Parathyroid adenoma (tissue), 2 donors: ENCODE measurements around the gene NDST1.
A peak's percentile ranks its signal among the peaks of the same experiment; 100 is the strongest.

ENCODE experiments used
- H2AFZ ChIP-seq: fragments of 300-600 bp; sonication (generic); one replicate; pipeline ENCODE4 v1.7.0; 2017; ENCODE audit warnings: antibody characterized with exemption, mild to moderate bottlenecking
- H3K27ac ChIP-seq: fragments of 300-600 bp; sonication (generic); one replicate; pipeline ENCODE4 v1.7.0; 2017
- H3K27me3 ChIP-seq: fragments of 300-600 bp; sonication (generic); one replicate; pipeline ENCODE4 v1.7.0; 2017; ENCODE audit warnings: low read length; ENCODE audit not compliant: control insufficient read depth, insufficient read depth
- H3K36me3 ChIP-seq: fragments of 300-600 bp; sonication (generic); one replicate; pipeline ENCODE4 v1.7.0; 2017; ENCODE audit warnings: low read length; ENCODE audit not compliant: control insufficient read depth, insufficient read depth
- H3K4me1 ChIP-seq: fragments of 300-600 bp; sonication (generic); one replicate; pipeline ENCODE4 v1.7.0; 2017; ENCODE audit warnings: control low read depth
- H3K4me2 ChIP-seq: fragments of 300-600 bp; sonication (generic); one replicate; pipeline ENCODE4 v1.7.0; 2017; ENCODE audit warnings: low read length
- H3K4me3 ChIP-seq: fragments of 300-600 bp; sonication (generic); one replicate; pipeline ENCODE4 v1.7.0; 2017; ENCODE audit warnings: low read depth, low read length
- H3K79me2 ChIP-seq: fragments of 300-600 bp; sonication (generic); one replicate; pipeline ENCODE4 v1.7.0; 2017; ENCODE audit warnings: control low read depth
- H3K9ac ChIP-seq: fragments of 300-600 bp; sonication (generic); one replicate; pipeline ENCODE4 v1.7.0; 2017; ENCODE audit warnings: mild to moderate bottlenecking
- H3K9me3 ChIP-seq: fragments of 300-600 bp; sonication (generic); one replicate; pipeline ENCODE4 v1.7.0; 2017; ENCODE audit warnings: low read length; ENCODE audit not compliant: control insufficient read depth
- TF ChIP-seq, protein P1 (sequence below): fragments of 300-600 bp; sonication (generic); IDR thresholded peaks from one replicate; pipeline ENCODE4 v1.7.0; 2017; ENCODE audit warnings: antibody characterized with exemption, mild to moderate bottlenecking
- donor health status: primary hyperparathyroidism.

Gene NDST1

DNA sequence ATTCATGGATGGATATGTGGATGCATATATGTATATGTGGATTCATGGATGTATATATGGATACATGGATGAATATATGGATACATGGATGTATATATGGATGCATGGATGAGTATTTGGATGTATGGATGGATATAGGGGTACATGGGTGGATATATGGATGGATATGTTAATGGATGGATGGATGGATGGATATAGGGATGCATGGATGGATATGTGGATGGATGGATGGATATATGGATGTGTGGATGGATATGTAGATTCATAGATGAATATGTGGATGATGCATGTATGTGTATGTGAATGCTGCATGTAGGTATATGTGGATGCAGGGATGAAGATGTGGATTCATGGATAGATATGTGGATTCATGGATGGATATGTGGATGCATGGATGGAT, 79.1 kb downstream of the NDST1 start:
- no peaks in the 10 kb centered on the region for H3K4me1 ChIP-seq

GRCh38 chr5:150587856-150588595, 80.1 kb downstream of the NDST1 start:
- TF ChIP-seq, protein P1, sequence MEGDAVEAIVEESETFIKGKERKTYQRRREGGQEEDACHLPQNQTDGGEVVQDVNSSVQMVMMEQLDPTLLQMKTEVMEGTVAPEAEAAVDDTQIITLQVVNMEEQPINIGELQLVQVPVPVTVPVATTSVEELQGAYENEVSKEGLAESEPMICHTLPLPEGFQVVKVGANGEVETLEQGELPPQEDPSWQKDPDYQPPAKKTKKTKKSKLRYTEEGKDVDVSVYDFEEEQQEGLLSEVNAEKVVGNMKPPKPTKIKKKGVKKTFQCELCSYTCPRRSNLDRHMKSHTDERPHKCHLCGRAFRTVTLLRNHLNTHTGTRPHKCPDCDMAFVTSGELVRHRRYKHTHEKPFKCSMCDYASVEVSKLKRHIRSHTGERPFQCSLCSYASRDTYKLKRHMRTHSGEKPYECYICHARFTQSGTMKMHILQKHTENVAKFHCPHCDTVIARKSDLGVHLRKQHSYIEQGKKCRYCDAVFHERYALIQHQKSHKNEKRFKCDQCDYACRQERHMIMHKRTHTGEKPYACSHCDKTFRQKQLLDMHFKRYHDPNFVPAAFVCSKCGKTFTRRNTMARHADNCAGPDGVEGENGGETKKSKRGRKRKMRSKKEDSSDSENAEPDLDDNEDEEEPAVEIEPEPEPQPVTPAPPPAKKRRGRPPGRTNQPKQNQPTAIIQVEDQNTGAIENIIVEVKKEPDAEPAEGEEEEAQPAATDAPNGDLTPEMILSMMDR, result no peak
- Histone ChIP-seq H3K79me2 (no peaks in the 10 kb centered on the region), H3K36me3 (no peaks in the 10 kb centered on the region), H3K9me3 (no peaks in the 10 kb centered on the region), H3K27ac (no peak overlapping the region), H3K4me2 (no peak overlapping the region), H3K4me3 (no peak overlapping the region), H3K27me3 (no peaks in the 10 kb centered on the region), H3K9ac (no peak overlapping the region), H2AFZ (no peak overlapping the region), H3K4me1 (no peaks in the 10 kb centered on the region)

More for the DNA sequence above, 79.1 kb downstream of the NDST1 start:
- Histone ChIP-seq H3K4me2 (no peak overlapping the region), H3K4me3 (no peak overlapping the region), H3K9me3 (no peaks in the 10 kb centered on the region), H3K27ac (no peak overlapping the region), H3K9ac (no peak overlapping the region), H2AFZ (no peak overlapping the region), H3K36me3 (no peaks in the 10 kb centered on the region), H3K27me3 (no peaks in the 10 kb centered on the region), H3K79me2 (no peaks in the 10 kb centered on the region)
- TF ChIP-seq, protein P1, result no peak

GRCh38 chr5:150588596-150588890, 80.6 kb downstream of the NDST1 start:
- TF ChIP-seq, protein P1, result no peak
- no peaks in the 10 kb centered on the region for H3K79me2 ChIP-seq
- no peaks in the 10 kb centered on the region for H3K9me3 ChIP-seq
- H3K4me3 ChIP-seq, result no peak overlapping the region
- no peak overlapping the region for H2AFZ ChIP-seq
- no peaks in the 10 kb centered on the region for H3K36me3 ChIP-seq
- H3K4me2 ChIP-seq, result no peak overlapping the region
- no peaks in the 10 kb centered on the region for H3K4me1 ChIP-seq
- H3K9ac ChIP-seq, result no peak overlapping the region
- H3K27ac ChIP-seq, result no peak overlapping the region
- H3K27me3 ChIP-seq, result no peaks in the 10 kb centered on the region

DNA sequence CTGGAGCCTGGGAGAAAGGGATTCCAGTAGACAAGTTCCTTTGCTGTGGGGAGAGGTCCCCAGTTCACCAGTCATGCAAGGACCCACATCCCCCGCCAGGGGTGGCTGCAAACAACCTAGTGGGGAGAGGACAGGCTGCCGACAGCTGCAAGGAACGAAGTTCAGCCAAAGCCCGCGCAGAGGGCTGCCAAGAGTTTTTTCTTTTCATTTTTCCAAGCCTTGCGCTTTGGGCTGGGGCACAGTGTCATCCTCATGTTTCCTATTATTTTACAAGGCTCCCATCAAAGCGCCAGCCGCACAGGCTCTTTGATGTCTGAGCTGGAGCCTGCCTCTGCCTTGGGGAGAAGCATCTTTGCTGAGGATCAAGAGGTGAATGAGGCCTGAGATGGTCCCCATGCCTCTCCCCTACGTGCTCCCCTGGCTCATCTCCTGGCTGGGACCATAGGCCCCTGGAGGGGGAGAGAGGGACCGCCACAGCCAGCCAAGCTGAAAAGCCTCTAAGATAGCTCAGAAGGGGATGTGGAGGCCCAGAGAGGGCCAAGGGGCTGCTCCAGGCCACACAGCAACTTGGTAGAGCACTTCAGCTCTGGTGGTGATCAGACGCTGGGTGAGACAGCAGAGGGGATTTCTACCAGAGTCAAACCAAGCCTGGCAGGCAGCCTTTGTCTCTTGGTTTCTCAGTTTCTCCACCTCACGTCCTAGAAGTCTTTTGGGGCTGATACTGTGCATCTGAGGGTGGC, 82.1 kb downstream of the NDST1 start:
- Histone ChIP-seq H3K4me2 (no peak overlapping the region), H3K27me3 (no peaks in the 10 kb centered on the region), H3K36me3 (no peaks in the 10 kb centered on the region), H3K27ac (no peak overlapping the region), H3K4me1 (no peaks in the 10 kb centered on the region), H3K4me3 (no peak overlapping the region), H3K79me2 (no peaks in the 10 kb centered on the region), H3K9me3 (no peaks in the 10 kb centered on the region), H2AFZ (no peak overlapping the region), H3K9ac (no peak overlapping the region)
- TF ChIP-seq, protein P1, result peak; percentile 18
